ENCODE data around the gene TFAP2E. TPM values are rescaled to one million over a fixed set of nuclear protein-coding genes. Genes with fewer than 3 reads are reported as not detected.
A peak's percentile ranks its signal among the peaks of the same experiment; 100 is the strongest.
"Not testable (repeated sequence)": the region's sequence is repeated elsewhere in the genome, so short reads cannot be mapped to it uniquely, and the experiment has no call there.

The TFAP2E gene
- total RNA-seq, 1 donor from 2014 or later: 3.6 TPM

GRCh38 chr1:35577071-35577998, 4.2 kb downstream of the TFAP2E start:
- peak overlapping the region; percentile 83 for H3K27ac Mint-ChIP-seq (ENCODE audit: unreplicated experiment)
- peaks cover 25% of the 10 kb centered on the region for H3K4me1 Mint-ChIP-seq (ENCODE audit: unreplicated experiment)
- peak overlapping the region; percentile 86 for H3K4me3 Mint-ChIP-seq (ENCODE audit: unreplicated experiment)
- H3K9me3 Mint-ChIP-seq (ENCODE audit: unreplicated experiment): no peaks in the 10 kb centered on the region
- peak; percentile 43 for DNase-seq (ENCODE audit: low spot score)
- TF ChIP-seq CTCF (IDR thresholded peaks at IDR 0.05; ENCODE audit: unreplicated experiment): no peak
- peaks cover 13% of the 10 kb centered on the region for H3K36me3 Mint-ChIP-seq (ENCODE audit: low read depth, unreplicated experiment)
- H3K27me3 Mint-ChIP-seq (ENCODE audit: unreplicated experiment): peaks cover 20% of the 10 kb centered on the region

GRCh38 chr1:35580949-35581388, 7.9 kb downstream of the TFAP2E start:
- Mint-ChIP-seq H3K27me3 (ENCODE audit: unreplicated experiment) (peaks cover 13% of the 10 kb centered on the region), H3K36me3 (ENCODE audit: low read depth, unreplicated experiment) (peaks cover 10% of the 10 kb centered on the region), H3K9me3 (ENCODE audit: unreplicated experiment) (no peaks in the 10 kb centered on the region), H3K4me3 (ENCODE audit: unreplicated experiment) (no peak overlapping the region), H3K4me1 (ENCODE audit: unreplicated experiment) (peaks cover 15% of the 10 kb centered on the region), H3K27ac (ENCODE audit: unreplicated experiment) (no peak overlapping the region)
- DNase-seq (ENCODE audit: low spot score): no peak
- no peak for TF ChIP-seq CTCF (IDR thresholded peaks at IDR 0.05; ENCODE audit: unreplicated experiment)

GRCh38 chr1:35581621-35582020, 8.5 kb downstream of the TFAP2E start:
- not testable (repeated sequence) for DNase-seq (ENCODE audit: low spot score); H3K9me3 Mint-ChIP-seq (ENCODE audit: unreplicated experiment); H3K36me3 Mint-ChIP-seq (ENCODE audit: low read depth, unreplicated experiment); H3K4me1 Mint-ChIP-seq (ENCODE audit: unreplicated experiment); H3K4me3 Mint-ChIP-seq (ENCODE audit: unreplicated experiment); H3K27ac Mint-ChIP-seq (ENCODE audit: unreplicated experiment)
- H3K27me3 Mint-ChIP-seq (ENCODE audit: unreplicated experiment): peaks cover 11% of the 10 kb centered on the region

GRCh38 chr1:35585281-35585680, 12.2 kb downstream of the TFAP2E start:
- peaks cover 18% of the 10 kb centered on the region for H3K36me3 Mint-ChIP-seq (ENCODE audit: low read depth, unreplicated experiment)
- no peaks in the 10 kb centered on the region for H3K9me3 Mint-ChIP-seq (ENCODE audit: unreplicated experiment)
- TF ChIP-seq CTCF (IDR thresholded peaks at IDR 0.05; ENCODE audit: unreplicated experiment): no peak
- DNase-seq (ENCODE audit: low spot score): no peak
- H3K27me3 Mint-ChIP-seq (ENCODE audit: unreplicated experiment): peaks cover 11% of the 10 kb centered on the region
- no peak overlapping the region for H3K27ac Mint-ChIP-seq (ENCODE audit: unreplicated experiment)
- peaks cover 3% of the 10 kb centered on the region for H3K4me1 Mint-ChIP-seq (ENCODE audit: unreplicated experiment)
- no peak overlapping the region for H3K4me3 Mint-ChIP-seq (ENCODE audit: unreplicated experiment)

- not testable (repeated sequence) for H3K27ac Mint-ChIP-seq (ENCODE audit: unreplicated experiment); H3K9me3 Mint-ChIP-seq (ENCODE audit: unreplicated experiment); DNase-seq (ENCODE audit: low spot score); H3K4me1 Mint-ChIP-seq (ENCODE audit: unreplicated experiment); H3K4me3 Mint-ChIP-seq (ENCODE audit: unreplicated experiment)
- Mint-ChIP-seq H3K27me3 (ENCODE audit: unreplicated experiment) (peaks cover 11% of the 10 kb centered on the region), H3K36me3 (ENCODE audit: low read depth, unreplicated experiment) (peaks cover 18% of the 10 kb centered on the region)
Measured at GRCh38 chr1:35585805-35586204, 12.7 kb downstream of the TFAP2E start.

GRCh38 chr1:35586808-35587207, 13.7 kb downstream of the TFAP2E start:
- DNase-seq (ENCODE audit: low spot score): no peak
- no peak for TF ChIP-seq CTCF (IDR thresholded peaks at IDR 0.05; ENCODE audit: unreplicated experiment)
- peaks cover 15% of the 10 kb centered on the region for H3K27me3 Mint-ChIP-seq (ENCODE audit: unreplicated experiment)
- no peak overlapping the region for H3K27ac Mint-ChIP-seq (ENCODE audit: unreplicated experiment)
- no peak overlapping the region for H3K4me3 Mint-ChIP-seq (ENCODE audit: unreplicated experiment)
- peaks cover 23% of the 10 kb centered on the region for H3K36me3 Mint-ChIP-seq (ENCODE audit: low read depth, unreplicated experiment)
- no peaks in the 10 kb centered on the region for H3K9me3 Mint-ChIP-seq (ENCODE audit: unreplicated experiment)
- H3K4me1 Mint-ChIP-seq (ENCODE audit: unreplicated experiment): peaks cover 3% of the 10 kb centered on the region
